DOHH2 (cell line): Measurements from ENCODE around the gene RALGAPB.

Source experiments
- H3F3A ChIP-seq: fragments of 200-600 bp; sonication (generic), shearing (Covaris generic); 2 replicates; pipeline ENCODE4 v1.6.0; 2016; ENCODE audit warnings: antibody characterized with exemption, mild to moderate bottlenecking; ENCODE audit not compliant: control insufficient read depth, insufficient read depth
- H3K27ac ChIP-seq: fragments of 200-600 bp; sonication (generic); 2 replicates; pipeline ENCODE4 v1.5.1; 2014; ENCODE audit warnings: low read depth, mild to moderate bottlenecking, low read length, moderate library complexity
- H3K27me3 ChIP-seq: fragments of 200-600 bp; sonication (generic); 2 replicates; pipeline ENCODE4 v1.6.1; 2014; ENCODE audit warnings: mild to moderate bottlenecking, low read length, mixed read lengths; ENCODE audit not compliant: control insufficient read depth
- H3K36me3 ChIP-seq: fragments of 200-600 bp; sonication (generic); 2 replicates; pipeline ENCODE4 v1.6.1; 2014; ENCODE audit warnings: mild to moderate bottlenecking, low read length, moderate library complexity, mixed read lengths; ENCODE audit not compliant: control insufficient read depth
- H3K4me1 ChIP-seq: fragments of 200-600 bp; sonication (generic); 2 replicates; pipeline ENCODE4 v1.6.1; 2014; ENCODE audit warnings: mild to moderate bottlenecking, low read length, mixed read lengths; ENCODE audit not compliant: control insufficient read depth
- H3K4me2 ChIP-seq: fragments of 200-600 bp; sonication (generic); 2 replicates; pipeline ENCODE4 v1.6.0; 2014; ENCODE audit warnings: mild to moderate bottlenecking, low read length, moderate library complexity
- H3K4me3 ChIP-seq: fragments of 200-600 bp; sonication (generic); 2 replicates; pipeline ENCODE4 v1.5.1; 2014; ENCODE audit warnings: mild to moderate bottlenecking, low read length, mixed read lengths
- H3K79me2 ChIP-seq: fragments of 200-600 bp; sonication (generic); 2 replicates; pipeline ENCODE4 v1.6.1; 2014; ENCODE audit warnings: mild to moderate bottlenecking, low read length, mixed read lengths; ENCODE audit not compliant: control insufficient read depth
- H3K9me2 ChIP-seq: fragments of 200-600 bp; sonication (generic); replicated peaks from 2 replicates; pipeline ENCODE4 v1.6.1; 2014; ENCODE audit warnings: mild to moderate bottlenecking, low read length, mixed read lengths; ENCODE audit not compliant: control insufficient read depth
- H3K9me3 ChIP-seq: fragments of 200-600 bp; sonication (generic); 2 replicates; pipeline ENCODE4 v1.6.1; 2014; ENCODE audit warnings: antibody characterized with exemption, low read length, mixed read lengths; ENCODE audit not compliant: control insufficient read depth, insufficient read depth
- H4K20me1 ChIP-seq: fragments of 200-600 bp; sonication (generic); 2 replicates; pipeline ENCODE4 v1.6.0; 2014; ENCODE audit warnings: low read depth, mild to moderate bottlenecking, antibody characterized with exemption, low read length, moderate library complexity; ENCODE audit not compliant: control insufficient read depth, insufficient read depth
- EZH2phosphoT487 ChIP-seq: fragments of 200-600 bp; sonication (generic); IDR thresholded peaks from 2 replicates; pipeline ENCODE4 v1.6.1; 2017; ENCODE audit warnings: borderline replicate concordance, mild to moderate bottlenecking, antibody characterized with exemption, low read length, moderate library complexity, mixed read lengths
- TF ChIP-seq, protein P1 (sequence below): fragments of 200-600 bp; sonication (generic); IDR thresholded peaks from one replicate; pipeline ENCODE4 v1.5.1; 2014; ENCODE audit warnings: antibody characterized with exemption, mild to moderate bottlenecking, low read depth, low read length; ENCODE audit not compliant: poor library complexity, severe bottlenecking

Gene RALGAPB

GRCh38 chr20:38471987-38472512 lies 593 bp upstream of the RALGAPB start:
- no peaks in the 10 kb centered on the region for H3F3A ChIP-seq
- H3K79me2 ChIP-seq = peaks cover 44% of the 10 kb centered on the region
- peaks cover 12% of the 10 kb centered on the region; the same call in 1 of the 2 replicates for H4K20me1 ChIP-seq
- H3K4me3 ChIP-seq = peak overlapping the region; percentile 88
- no peaks in the 10 kb centered on the region for H3K27me3 ChIP-seq
- no peak for TF ChIP-seq EZH2phosphoT487
- TF ChIP-seq, protein P1, sequence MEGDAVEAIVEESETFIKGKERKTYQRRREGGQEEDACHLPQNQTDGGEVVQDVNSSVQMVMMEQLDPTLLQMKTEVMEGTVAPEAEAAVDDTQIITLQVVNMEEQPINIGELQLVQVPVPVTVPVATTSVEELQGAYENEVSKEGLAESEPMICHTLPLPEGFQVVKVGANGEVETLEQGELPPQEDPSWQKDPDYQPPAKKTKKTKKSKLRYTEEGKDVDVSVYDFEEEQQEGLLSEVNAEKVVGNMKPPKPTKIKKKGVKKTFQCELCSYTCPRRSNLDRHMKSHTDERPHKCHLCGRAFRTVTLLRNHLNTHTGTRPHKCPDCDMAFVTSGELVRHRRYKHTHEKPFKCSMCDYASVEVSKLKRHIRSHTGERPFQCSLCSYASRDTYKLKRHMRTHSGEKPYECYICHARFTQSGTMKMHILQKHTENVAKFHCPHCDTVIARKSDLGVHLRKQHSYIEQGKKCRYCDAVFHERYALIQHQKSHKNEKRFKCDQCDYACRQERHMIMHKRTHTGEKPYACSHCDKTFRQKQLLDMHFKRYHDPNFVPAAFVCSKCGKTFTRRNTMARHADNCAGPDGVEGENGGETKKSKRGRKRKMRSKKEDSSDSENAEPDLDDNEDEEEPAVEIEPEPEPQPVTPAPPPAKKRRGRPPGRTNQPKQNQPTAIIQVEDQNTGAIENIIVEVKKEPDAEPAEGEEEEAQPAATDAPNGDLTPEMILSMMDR = no peak
- H3K36me3 ChIP-seq = peaks cover 17% of the 10 kb centered on the region
- no peak overlapping the region for H3K27ac ChIP-seq
- H3K9me2 ChIP-seq = no peaks in the 10 kb centered on the region
- no peaks in the 10 kb centered on the region for H3K9me3 ChIP-seq
- peaks cover 28% of the 10 kb centered on the region for H3K4me1 ChIP-seq
- peak overlapping the region; percentile 90 for H3K4me2 ChIP-seq

DNA sequence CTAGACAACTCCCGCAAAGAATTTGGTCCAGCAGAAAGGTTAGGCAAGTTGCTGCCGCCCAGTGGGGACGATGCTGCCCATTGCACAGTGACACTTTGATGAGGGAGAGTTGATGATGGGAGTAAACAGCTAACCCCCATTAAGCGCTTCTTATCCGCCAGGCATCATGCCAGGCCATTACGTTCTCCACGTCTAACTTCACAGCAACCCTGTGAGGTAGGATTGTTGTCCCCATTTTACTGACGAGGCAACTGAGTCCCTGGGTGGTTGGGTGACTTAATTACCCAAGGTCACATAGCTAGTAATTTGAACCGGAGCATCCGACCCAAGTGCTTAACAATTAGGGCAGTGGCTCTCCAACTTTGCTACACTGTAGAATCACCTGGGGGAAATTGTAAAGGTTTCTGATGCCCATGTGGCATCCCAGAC lies 738 bp downstream of the RALGAPB start:
- no peaks in the 10 kb centered on the region for H3F3A ChIP-seq
- H3K27me3 ChIP-seq = no peaks in the 10 kb centered on the region
- H3K36me3 ChIP-seq = peaks cover 17% of the 10 kb centered on the region
- peak overlapping the region; percentile 88 for H3K4me3 ChIP-seq
- H3K4me1 ChIP-seq = peaks cover 28% of the 10 kb centered on the region
- TF ChIP-seq, protein P1 = peak; percentile 41
- no peak for TF ChIP-seq EZH2phosphoT487
- H3K9me3 ChIP-seq = no peaks in the 10 kb centered on the region
- no peaks in the 10 kb centered on the region for H3K9me2 ChIP-seq
- no peak overlapping the region for H3K27ac ChIP-seq
- peak overlapping the region; percentile 90 for H3K4me2 ChIP-seq
- peaks cover 12% of the 10 kb centered on the region; the same call in 1 of the 2 replicates for H4K20me1 ChIP-seq
- H3K79me2 ChIP-seq = peaks cover 56% of the 10 kb centered on the region

- TF ChIP-seq EZH2phosphoT487 = no peak
- TF ChIP-seq, protein P1 = no peak
- no peak overlapping the region for H3K4me2 ChIP-seq
- H3K36me3 ChIP-seq = peaks cover 20% of the 10 kb centered on the region
- H3K4me1 ChIP-seq = peaks cover 17% of the 10 kb centered on the region
- no peaks in the 10 kb centered on the region for H3F3A ChIP-seq
- H3K79me2 ChIP-seq = peaks cover 84% of the 10 kb centered on the region
- no peaks in the 10 kb centered on the region for H3K27me3 ChIP-seq
- H4K20me1 ChIP-seq = peaks cover 12% of the 10 kb centered on the region; the same call in 1 of the 2 replicates
- H3K4me3 ChIP-seq = no peak overlapping the region
- no peaks in the 10 kb centered on the region for H3K9me2 ChIP-seq
- no peaks in the 10 kb centered on the region for H3K9me3 ChIP-seq
- no peak overlapping the region for H3K27ac ChIP-seq
These were observed 5.1 kb downstream of the RALGAPB start for GRCh38 chr20:38477747-38478146.
